HG03139 (cell line): ENCODE data around the gene AMOTL2.

Source experiments
- ATAC-seq: cut with Tn5 transposase; IDR thresholded peaks from one replicate; pipeline ENCODE4 v1.9.1; 2021; ENCODE audit not compliant: unreplicated experiment

Gene AMOTL2

GRCh38 chr3:134366928-134367811 is 7.1 kb downstream of the AMOTL2 start:
- no peak for ATAC-seq

- ATAC-seq, result no peak
Observed at GRCh38 chr3:134366221-134366927, 7.9 kb downstream of the AMOTL2 start.

GRCh38 chr3:134365766-134366065 is 8.5 kb downstream of the AMOTL2 start:
- no peak for ATAC-seq

- no peak for ATAC-seq
Observed at GRCh38 chr3:134364936-134365765, 9.1 kb downstream of the AMOTL2 start.

GRCh38 chr3:134364061-134364935 is 9.9 kb downstream of the AMOTL2 start:
- ATAC-seq, result no peak

- no peak for ATAC-seq
Observed at GRCh38 chr3:134363381-134363755, 10.9 kb downstream of the AMOTL2 start.

- ATAC-seq, result no peak
Observed at GRCh38 chr3:134362670-134363380, 11.4 kb downstream of the AMOTL2 start.

GRCh38 chr3:134362221-134362620 is 12.0 kb downstream of the AMOTL2 start:
- ATAC-seq, result no peak

- ATAC-seq, result no peak
Observed at GRCh38 chr3:134361162-134361835, 12.9 kb downstream of the AMOTL2 start.

- no peak for ATAC-seq
Observed at GRCh38 chr3:134360046-134360445, 14.2 kb downstream of the AMOTL2 start.

- no peak for ATAC-seq
Observed at GRCh38 chr3:134359121-134360010, 14.9 kb downstream of the AMOTL2 start.

GRCh38 chr3:134357914-134358811 is 16.1 kb downstream of the AMOTL2 start:
- ATAC-seq, result no peak

GRCh38 chr3:134357261-134357913 is 16.9 kb downstream of the AMOTL2 start:
- ATAC-seq, result no peak

- ATAC-seq, result no peak
Observed at GRCh38 chr3:134356411-134357040, 17.7 kb downstream of the AMOTL2 start.

GRCh38 chr3:134355416-134355815 is 18.8 kb downstream of the AMOTL2 start:
- no peak for ATAC-seq

- ATAC-seq, result no peak
Observed at GRCh38 chr3:134354612-134355251, 19.5 kb downstream of the AMOTL2 start.
